ENCODE results near the gene TMSB4Y.

Gene TMSB4Y

DNA sequence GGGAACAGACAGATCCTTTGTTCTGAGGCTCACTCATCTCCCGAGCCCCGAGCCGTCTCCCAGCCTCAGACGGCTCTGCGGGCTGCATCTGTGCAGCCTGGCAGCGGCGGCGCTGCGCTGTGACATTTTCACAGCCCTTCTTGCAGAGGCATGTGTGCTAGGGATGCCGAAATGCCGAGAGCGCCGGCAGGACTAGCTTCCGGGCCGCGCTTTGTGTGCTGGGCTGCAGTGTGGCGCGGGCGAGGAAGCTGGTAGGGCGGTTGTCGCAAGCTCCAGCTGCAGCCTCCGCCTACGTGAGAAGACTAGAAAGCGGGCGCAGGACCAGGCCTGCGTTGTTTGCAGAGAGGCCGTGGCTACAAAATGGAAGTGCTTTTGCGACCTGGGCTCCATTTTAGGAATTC, at the start of gene TMSB4Y:
Gene TMSB4Y, plus strand, starts transcription at position 332 of the 401 bp plus-strand sequence.
- DNase-seq (ENCODE audit: low spot score), result peak; percentile 72

DNA sequence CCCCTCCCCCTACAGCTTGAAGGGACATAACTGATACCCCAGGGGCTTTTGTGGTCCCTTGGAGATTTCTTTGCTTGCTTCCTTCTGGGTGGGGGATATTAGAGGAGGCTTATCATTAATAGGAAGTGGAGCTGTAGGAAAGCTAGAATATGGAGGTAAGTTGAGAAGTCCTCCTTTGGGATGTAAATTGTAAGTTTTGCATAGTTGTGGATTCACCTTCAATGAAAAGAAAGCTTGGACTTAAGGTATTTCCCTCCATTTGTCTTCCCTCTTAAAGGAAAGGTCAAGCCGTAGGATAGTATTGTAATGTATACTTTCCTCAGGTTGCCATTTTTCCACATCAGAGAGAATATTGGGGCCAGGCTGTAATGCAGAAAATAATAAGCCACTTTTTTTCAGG, 39.5 kb upstream of the TMSB4Y start:
- no peak for DNase-seq (ENCODE audit: low spot score)

DNA sequence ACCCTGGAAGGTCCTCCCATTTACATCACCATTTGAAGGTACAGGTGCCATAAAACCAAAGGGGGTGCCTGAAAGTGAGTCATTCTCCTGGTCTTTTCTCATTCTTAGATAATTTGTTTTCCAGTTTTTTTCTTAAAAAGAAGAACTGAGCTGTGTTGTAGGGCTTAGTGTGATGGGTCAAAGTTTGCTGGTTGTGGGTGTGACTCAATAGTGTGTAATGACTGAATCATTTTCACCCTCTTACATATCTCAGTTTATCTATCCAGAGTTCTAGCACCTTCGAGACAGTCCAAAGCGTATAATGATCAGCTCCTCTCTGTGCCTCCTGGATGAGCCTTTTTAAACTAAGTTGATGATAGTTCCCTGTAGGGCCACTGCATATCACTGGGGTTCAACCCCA, 32.6 kb upstream of the TMSB4Y start:
- no peak for DNase-seq (ENCODE audit: low spot score)

DNA sequence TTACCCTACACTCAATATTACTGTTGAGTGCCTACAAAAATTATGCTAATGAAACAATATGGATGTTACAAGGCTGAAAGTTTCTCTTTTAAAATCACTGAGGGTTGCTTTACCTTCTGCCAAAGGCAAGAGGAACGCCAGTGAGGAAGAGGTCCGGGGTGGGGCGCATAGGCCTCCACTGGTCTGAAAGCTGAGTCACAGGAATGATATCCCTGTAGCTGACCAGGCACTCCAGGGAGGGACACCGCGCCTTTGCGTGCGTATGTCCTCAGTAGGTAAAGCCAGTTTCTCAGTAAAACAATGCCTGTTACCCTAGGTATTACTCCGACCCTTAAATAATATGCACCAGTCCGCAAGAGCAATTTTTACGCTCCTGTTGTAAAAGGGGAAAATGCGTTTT, 1.4 kb upstream of the TMSB4Y start:
- no peak for DNase-seq (ENCODE audit: low spot score)

DNA sequence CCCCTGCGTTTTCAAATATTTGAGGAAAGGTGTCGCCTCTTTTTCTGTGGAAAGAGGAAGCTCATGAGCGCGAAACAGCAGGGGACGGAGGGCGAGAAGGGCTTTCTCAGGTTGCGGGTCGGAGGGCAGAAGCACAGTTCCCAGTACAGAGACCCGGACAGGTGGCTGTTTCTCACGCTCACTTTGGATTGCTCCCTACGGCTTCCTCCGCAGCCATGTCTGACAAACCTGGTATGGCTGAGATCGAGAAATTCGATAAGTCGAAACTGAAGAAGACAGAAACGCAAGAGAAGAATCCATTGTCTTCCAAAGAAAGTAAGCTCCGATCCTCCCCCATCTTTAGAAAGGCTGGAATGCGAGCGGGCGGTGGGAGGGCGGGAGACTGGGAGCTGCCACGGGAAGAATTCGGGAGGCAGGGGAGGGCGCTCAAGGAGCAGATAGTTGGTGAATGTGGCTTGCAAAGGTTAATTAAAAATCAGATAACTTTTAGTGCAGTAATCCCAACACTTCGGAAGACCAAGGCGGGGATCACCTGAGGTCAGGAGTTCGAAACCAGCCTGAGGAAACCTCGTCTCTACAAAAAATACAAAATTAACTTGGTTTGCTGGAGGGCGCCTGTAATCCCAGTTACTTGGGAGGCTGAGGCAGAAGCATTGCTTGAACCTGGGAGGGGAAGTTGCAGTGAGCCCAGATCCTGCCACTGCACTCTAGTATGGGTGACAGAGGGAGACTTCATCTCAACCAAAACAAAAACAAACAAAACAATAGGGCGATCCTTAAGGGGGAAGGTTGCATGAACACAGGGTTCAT, 627 bp downstream of the TMSB4Y start:
- peak; percentile 14 for DNase-seq (ENCODE audit: low spot score)

DNA sequence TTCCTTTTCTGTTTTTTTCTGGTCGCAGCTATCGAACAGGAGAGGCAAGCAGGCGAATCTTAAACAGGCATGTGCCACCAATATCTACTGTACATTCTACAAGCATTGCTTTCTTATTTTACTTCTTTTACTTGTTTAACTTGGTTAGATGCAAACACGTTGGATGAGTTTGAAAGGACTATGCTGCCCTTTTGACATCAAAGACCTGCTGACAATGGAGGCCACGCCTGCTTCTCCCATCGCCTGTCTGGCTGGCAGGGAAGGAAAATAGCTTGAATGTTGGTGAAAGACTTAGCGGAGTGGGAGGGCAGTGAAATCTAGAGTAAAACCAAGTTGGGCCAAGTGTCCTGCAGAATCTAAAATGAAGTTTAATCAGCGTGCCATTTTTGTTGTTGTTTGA, 1.5 kb downstream of the TMSB4Y start:
- peak; percentile 12 for DNase-seq (ENCODE audit: low spot score)

DNA sequence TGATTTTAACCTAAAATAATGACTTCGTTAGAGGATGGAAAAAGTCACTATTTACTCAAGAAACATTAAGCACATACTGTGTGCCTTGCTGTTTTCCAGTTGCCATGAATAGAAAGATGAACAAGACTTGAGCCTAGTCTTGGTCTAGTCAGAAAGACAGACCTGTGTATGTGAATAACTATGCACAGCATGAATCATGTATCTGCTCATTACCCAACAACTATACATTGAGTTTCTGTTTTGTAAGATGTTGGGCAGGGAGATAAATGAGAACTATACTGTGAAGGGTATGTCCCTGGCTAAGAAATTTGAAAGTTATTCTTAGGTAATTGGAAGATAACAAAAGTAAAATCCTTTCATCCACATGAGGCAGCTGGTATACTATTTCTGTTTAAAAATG, 4.3 kb downstream of the TMSB4Y start:
- DNase-seq (ENCODE audit: low spot score), result no peak

DNA sequence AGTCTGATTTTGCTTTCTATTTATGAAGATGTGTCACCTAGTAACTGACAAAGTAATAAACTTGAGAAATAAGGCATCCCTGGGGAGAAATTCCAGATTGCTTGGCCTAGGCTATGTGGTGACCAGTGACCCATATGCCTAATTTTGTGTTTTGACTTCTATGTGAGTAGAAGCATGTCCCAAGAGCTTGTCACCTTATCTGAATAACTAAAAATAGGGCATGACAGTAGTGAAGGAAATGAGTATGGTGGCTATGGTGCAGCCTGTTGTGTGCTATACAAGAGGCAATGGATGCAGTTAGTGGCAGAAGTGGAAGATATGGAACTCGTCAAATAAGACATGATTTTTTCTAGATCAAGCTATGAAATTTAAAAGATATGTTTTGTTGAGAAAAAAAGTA, 15.3 kb downstream of the TMSB4Y start:
- no peak for DNase-seq (ENCODE audit: low spot score)

DNA sequence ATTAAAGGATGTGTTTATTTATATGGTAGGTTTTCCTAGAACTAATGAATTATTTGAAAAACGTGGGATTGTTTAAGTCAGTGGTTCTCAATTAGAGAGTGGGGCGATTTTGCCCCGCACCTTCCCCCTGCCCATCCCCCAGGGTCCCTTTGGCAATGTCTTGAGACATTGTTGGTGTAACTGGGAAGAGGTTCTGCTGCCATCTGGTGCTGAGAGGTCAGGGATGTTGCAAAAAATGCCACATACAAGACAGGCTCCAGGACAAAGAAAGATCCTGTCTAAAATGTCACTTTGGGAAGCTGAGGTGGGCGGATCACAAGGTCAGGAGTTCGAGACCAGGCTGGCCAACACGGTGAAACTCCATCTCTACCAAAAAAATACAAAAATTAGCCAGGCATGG, 25.8 kb downstream of the TMSB4Y start:
- no peak for DNase-seq (ENCODE audit: low spot score)

DNA sequence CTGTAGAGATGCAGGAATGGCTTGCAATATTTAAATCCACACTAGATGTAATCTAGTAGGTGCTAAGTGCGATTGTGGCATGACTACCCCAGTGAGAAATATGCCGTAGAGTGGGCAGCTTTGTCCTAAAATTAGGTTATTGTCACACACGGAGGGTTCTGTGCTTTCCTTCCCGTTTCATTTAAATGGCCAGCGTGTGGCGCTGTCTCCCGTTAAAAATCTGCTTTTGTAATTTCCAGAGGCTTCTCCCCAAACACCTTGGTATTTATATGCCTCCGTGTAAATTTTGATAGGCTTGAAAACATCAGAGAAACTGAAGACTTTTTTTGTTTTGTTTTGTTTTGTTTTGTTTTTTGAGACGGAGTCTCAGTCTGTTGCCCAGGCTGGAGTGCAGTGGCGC, 34.9 kb downstream of the TMSB4Y start:
- DNase-seq (ENCODE audit: low spot score), result peak; percentile 26

DNA sequence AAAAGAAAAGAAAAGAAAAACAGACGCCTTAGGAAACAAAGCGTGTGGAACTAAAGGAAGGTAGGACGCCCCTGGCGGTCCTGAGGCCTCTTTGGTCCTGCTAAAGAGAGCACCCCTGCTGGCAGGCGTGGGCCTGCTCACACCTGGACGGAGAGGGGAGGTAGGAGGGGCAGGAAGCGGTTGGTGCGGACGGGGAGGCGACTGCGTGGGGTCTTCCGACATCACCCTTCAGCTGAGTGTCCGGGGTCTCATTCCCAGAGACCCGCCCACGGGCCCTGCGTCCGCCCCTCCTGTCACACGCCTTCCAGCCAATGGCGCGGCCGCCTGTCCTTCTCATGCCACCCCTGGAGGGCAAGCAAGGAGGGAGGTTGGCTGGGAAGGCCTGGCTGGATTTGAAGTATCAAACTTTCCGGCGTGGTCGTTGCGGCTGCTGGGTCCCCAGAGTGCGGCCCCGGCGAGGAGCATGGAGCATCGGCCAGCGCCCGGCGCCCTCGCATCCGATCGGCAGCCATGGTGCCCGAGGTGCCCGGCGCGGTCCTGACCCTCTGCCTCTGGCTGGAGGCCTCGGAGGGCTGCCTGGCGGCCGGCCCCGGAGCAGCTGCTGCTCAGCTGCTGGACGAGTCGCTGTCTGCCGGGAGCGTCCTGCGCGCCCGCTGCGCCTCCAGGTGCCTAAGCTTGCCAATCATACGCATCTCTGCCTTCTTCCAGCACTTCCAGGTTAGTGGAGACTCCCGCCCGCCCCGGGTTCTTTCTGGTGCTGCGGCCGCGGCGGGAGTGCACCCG, 47.8 kb downstream of the TMSB4Y start:
- DNase-seq (ENCODE audit: low spot score), result no peak

DNA sequence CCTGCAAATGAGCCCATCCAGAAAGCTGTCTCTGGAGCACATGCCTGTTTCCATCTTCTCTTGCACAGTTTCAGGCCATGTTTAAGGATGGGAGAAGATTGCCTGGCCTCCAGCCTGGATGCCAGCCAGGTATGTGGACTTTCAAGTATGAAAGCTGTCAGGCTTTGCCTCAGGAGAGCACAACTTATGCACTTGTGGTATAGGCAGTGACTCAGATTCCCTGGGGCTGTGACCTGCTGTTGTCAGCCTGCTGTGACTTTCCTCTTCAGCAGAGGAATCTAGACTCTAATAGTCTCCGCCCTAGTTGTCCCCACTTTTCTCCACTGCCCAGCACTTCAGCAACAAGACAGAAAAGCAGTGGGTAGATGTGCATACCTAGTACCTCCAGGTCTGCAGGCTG, 51.0 kb downstream of the TMSB4Y start:
- no peak for DNase-seq (ENCODE audit: low spot score)

Measured in hematopoietic multipotent progenitor cell treated with erythropoietin and hydrocortisone succinate and interleukin-3 and kit ligand, for 15 days (in vitro differentiated cells).